ENCODE results near the gene CUBN.

DNA sequence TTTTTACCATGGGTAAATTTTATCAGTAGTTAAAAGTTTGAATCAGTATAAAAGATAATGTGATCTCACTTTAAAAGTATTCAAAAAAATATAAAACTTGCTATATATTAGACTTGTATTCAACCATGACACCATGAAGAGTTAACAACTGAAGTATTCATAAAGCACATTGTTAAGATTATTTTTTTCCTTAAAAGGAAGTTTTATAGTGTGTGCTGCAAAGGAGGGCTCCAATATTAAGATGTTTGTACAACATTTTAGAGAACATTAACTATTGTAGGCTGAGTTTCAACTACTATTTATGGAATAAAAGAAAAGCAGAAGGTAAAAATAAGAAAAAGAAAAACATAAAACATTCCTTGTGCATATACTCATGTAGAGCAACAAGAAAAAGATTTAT lies 24.5 kb upstream of the CUBN start:
- TF ChIP-seq, protein P1, sequence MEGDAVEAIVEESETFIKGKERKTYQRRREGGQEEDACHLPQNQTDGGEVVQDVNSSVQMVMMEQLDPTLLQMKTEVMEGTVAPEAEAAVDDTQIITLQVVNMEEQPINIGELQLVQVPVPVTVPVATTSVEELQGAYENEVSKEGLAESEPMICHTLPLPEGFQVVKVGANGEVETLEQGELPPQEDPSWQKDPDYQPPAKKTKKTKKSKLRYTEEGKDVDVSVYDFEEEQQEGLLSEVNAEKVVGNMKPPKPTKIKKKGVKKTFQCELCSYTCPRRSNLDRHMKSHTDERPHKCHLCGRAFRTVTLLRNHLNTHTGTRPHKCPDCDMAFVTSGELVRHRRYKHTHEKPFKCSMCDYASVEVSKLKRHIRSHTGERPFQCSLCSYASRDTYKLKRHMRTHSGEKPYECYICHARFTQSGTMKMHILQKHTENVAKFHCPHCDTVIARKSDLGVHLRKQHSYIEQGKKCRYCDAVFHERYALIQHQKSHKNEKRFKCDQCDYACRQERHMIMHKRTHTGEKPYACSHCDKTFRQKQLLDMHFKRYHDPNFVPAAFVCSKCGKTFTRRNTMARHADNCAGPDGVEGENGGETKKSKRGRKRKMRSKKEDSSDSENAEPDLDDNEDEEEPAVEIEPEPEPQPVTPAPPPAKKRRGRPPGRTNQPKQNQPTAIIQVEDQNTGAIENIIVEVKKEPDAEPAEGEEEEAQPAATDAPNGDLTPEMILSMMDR (IDR thresholded peaks at IDR 0.05): no peak
- no peak for TF ChIP-seq EP300 (IDR thresholded peaks at IDR 0.05)
- no peak for TF ChIP-seq RAD21 (conservative IDR thresholded peaks at IDR 0.05 in 1 of 2, IDR thresholded peaks at IDR 0.05 in 1 of 2)
- TF ChIP-seq RNF2 (IDR thresholded peaks at IDR 0.05; ENCODE audit: borderline replicate concordance, low read depth): no peak
- TF ChIP-seq, protein P2, sequence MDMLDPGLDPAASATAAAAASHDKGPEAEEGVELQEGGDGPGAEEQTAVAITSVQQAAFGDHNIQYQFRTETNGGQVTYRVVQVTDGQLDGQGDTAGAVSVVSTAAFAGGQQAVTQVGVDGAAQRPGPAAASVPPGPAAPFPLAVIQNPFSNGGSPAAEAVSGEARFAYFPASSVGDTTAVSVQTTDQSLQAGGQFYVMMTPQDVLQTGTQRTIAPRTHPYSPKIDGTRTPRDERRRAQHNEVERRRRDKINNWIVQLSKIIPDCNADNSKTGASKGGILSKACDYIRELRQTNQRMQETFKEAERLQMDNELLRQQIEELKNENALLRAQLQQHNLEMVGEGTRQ (IDR thresholded peaks at IDR 0.05): no peak
- TF ChIP-seq CEBPB (IDR thresholded peaks at IDR 0.05): no peak
- TF ChIP-seq, protein P3, sequence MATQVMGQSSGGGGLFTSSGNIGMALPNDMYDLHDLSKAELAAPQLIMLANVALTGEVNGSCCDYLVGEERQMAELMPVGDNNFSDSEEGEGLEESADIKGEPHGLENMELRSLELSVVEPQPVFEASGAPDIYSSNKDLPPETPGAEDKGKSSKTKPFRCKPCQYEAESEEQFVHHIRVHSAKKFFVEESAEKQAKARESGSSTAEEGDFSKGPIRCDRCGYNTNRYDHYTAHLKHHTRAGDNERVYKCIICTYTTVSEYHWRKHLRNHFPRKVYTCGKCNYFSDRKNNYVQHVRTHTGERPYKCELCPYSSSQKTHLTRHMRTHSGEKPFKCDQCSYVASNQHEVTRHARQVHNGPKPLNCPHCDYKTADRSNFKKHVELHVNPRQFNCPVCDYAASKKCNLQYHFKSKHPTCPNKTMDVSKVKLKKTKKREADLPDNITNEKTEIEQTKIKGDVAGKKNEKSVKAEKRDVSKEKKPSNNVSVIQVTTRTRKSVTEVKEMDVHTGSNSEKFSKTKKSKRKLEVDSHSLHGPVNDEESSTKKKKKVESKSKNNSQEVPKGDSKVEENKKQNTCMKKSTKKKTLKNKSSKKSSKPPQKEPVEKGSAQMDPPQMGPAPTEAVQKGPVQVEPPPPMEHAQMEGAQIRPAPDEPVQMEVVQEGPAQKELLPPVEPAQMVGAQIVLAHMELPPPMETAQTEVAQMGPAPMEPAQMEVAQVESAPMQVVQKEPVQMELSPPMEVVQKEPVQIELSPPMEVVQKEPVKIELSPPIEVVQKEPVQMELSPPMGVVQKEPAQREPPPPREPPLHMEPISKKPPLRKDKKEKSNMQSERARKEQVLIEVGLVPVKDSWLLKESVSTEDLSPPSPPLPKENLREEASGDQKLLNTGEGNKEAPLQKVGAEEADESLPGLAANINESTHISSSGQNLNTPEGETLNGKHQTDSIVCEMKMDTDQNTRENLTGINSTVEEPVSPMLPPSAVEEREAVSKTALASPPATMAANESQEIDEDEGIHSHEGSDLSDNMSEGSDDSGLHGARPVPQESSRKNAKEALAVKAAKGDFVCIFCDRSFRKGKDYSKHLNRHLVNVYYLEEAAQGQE (IDR thresholded peaks at IDR 0.05): no peak
- no peak for TF ChIP-seq POLR2A (IDR thresholded peaks at IDR 0.05; ENCODE audit: low read length)
